ENCODE measurements around the gene TCP10L. TPM values are rescaled to one million over a fixed set of nuclear protein-coding genes. Genes with fewer than 3 reads are reported as not detected.

The TCP10L gene
- polyA plus RNA-seq, 5 donors = 0.43 to 0.96 (median 0.64) TPM

Other genes with a start within 250 kb of the TCP10L start
- 10 to 100 TPM; 10.0 to 15.3 (median 13.2) TPM for gene URB1, start 192.5 kb downstream of the TCP10L start, polyA plus RNA-seq (ENCODE audit: insufficient read depth in 1 of 5, insufficient read length in 5 of 5, low replicate concordance in 1 of 5)
- gene EVA1C, start 172.8 kb downstream of the TCP10L start, polyA plus RNA-seq (ENCODE audit: insufficient read depth in 1 of 5, insufficient read length in 5 of 5, low replicate concordance in 1 of 5) = 1 to 10 TPM; 3.2 to 7.3 (median 5.2) TPM
- gene CFAP298, start 26.9 kb upstream of the TCP10L start, polyA plus RNA-seq (ENCODE audit: insufficient read depth in 1 of 5, insufficient read length in 5 of 5, low replicate concordance in 1 of 5) = 10 to 100 TPM; 43.4 to 62.2 (median 53.7) TPM
- 10 to 100 TPM; 13.7 to 21.0 (median 17.9) TPM for gene SYNJ1, start 142.5 kb upstream of the TCP10L start, polyA plus RNA-seq (ENCODE audit: insufficient read depth in 1 of 5, insufficient read length in 5 of 5, low replicate concordance in 1 of 5)
- 100 to 1,000 TPM in 2 of 5 donors, 10 to 100 TPM in 3; 54.5 to 115 (median 96.7) TPM for gene PAXBP1, start 186.2 kb upstream of the TCP10L start, polyA plus RNA-seq (ENCODE audit: insufficient read depth in 1 of 5, insufficient read length in 5 of 5, low replicate concordance in 1 of 5)

Data from right lung (tissue), 5 donors.